MM.1S (cell line): ENCODE data around the gene MBTPS2.

Experiments
- DNase-seq: peaks from one replicate; pipeline ENCODE4 v3.0.0-alpha.2; 2015
- H2AFZ ChIP-seq: fragments of 300-600 bp; sonication (generic); 2 replicates; pipeline ENCODE4 v1.6.0; 2016; ENCODE audit warnings: antibody characterized with exemption, low read length
- H3F3A ChIP-seq: fragments of 300-600 bp; sonication (generic); 2 replicates; pipeline ENCODE4 v1.6.1; 2016; ENCODE audit warnings: mild to moderate bottlenecking, antibody characterized with exemption, low read length, moderate library complexity, mixed read lengths; ENCODE audit not compliant: insufficient read depth
- H3K27ac ChIP-seq: fragments of 300-600 bp; sonication (generic); 2 replicates; pipeline ENCODE4 v1.5.1; 2016; ENCODE audit warnings: mild to moderate bottlenecking, low read length
- H3K27me3 ChIP-seq: fragments of 300-600 bp; sonication (generic); replicated peaks from 2 replicates; pipeline ENCODE4 v1.6.0; 2016; ENCODE audit warnings: low read length; ENCODE audit not compliant: insufficient read depth
- H3K36me3 ChIP-seq: fragments of 300-600 bp; sonication (generic); replicated peaks from 2 replicates; pipeline ENCODE4 v1.6.1; 2016; ENCODE audit warnings: mild to moderate bottlenecking, low read length, mixed read lengths; ENCODE audit not compliant: insufficient read depth
- H3K4me1 ChIP-seq: fragments of 300-600 bp; sonication (generic); 2 replicates; pipeline ENCODE4 v1.6.1; 2016; ENCODE audit warnings: low read length, mixed read lengths
- H3K4me2 ChIP-seq: fragments of 300-600 bp; sonication (generic); 2 replicates; pipeline ENCODE4 v1.6.0; 2016; ENCODE audit warnings: low read depth, low read length
- H3K4me3 ChIP-seq: fragments of 300-600 bp; sonication (generic); 2 replicates; pipeline ENCODE4 v1.5.1; 2016; ENCODE audit warnings: low read length, mixed read lengths
- H3K79me2 ChIP-seq: fragments of 300-600 bp; sonication (generic); 2 replicates; pipeline ENCODE4 v1.6.1; 2016; ENCODE audit warnings: mixed run types, low read length, mixed read lengths
- H3K9ac ChIP-seq: fragments of 300-600 bp; sonication (generic); 2 replicates; pipeline ENCODE4 v1.6.1; 2016; ENCODE audit warnings: low read length, mixed read lengths
- H3K9me2 ChIP-seq: fragments of 300-600 bp; sonication (generic); replicated peaks from 2 replicates; pipeline ENCODE4 v1.6.1; 2016; ENCODE audit warnings: mild to moderate bottlenecking, low read length, mixed read lengths; ENCODE audit not compliant: insufficient read depth
- H3K9me3 ChIP-seq: fragments of 300-600 bp; sonication (generic); replicated peaks from 2 replicates; pipeline ENCODE4 v1.6.1; 2016; ENCODE audit warnings: mild to moderate bottlenecking, low read length, mixed read lengths; ENCODE audit not compliant: insufficient read depth
- H4K20me1 ChIP-seq: fragments of 300-600 bp; sonication (generic); 2 replicates; pipeline ENCODE4 v1.6.1; 2016; ENCODE audit warnings: mild to moderate bottlenecking, low read length, moderate library complexity, mixed read lengths; ENCODE audit not compliant: insufficient read depth
- CTCF ChIP-seq: fragments of 300-600 bp; sonication (generic); IDR thresholded peaks from 2 replicates; pipeline ENCODE4 v1.5.1; 2016; ENCODE audit warnings: antibody characterized with exemption, low read length, mixed read lengths
- EZH2 ChIP-seq: fragments of 300-600 bp; sonication (generic); optimal IDR thresholded peaks from 2 replicates; pipeline ENCODE3; 2017; ENCODE audit warnings: low read depth, mild to moderate bottlenecking, antibody characterized with exemption, low read length, mixed read lengths
- EZH2phosphoT487 ChIP-seq: fragments of 300-600 bp; sonication (generic); IDR thresholded peaks from 2 replicates; pipeline ENCODE4 v1.6.1; 2018; ENCODE audit warnings: antibody characterized with exemption, low read length

The MBTPS2 gene

DNA sequence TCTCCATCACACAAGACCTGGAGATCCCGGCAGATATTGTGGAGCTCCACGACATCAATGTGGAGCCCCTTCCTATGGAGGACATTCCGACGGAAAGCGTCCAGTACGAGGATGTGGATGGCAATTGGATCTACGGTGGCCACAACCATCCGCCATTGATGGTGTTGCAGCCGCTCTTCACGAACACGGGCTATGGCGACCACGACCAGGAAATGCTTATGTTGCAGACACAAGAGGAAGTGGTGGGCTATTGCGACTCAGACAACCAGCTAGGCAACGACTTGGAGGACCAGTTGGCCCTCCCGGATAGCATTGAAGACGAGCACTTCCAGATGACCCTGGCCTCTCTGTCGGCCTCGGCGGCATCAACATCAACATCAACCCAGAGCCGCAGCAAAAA lies 17.1 kb downstream of the MBTPS2 start:
- Histone ChIP-seq H4K20me1 (no peaks in the 10 kb centered on the region), H3K4me2 (no peak overlapping the region), H3K27ac (no peak overlapping the region), H3K9me2 (no peaks in the 10 kb centered on the region), H3F3A (no peaks in the 10 kb centered on the region), H3K36me3 (no peaks in the 10 kb centered on the region), H3K9ac (no peak overlapping the region), H2AFZ (no peak overlapping the region), H3K9me3 (no peaks in the 10 kb centered on the region), H3K4me3 (no peak overlapping the region), H3K27me3 (no peaks in the 10 kb centered on the region), H3K79me2 (no peaks in the 10 kb centered on the region), H3K4me1 (no peaks in the 10 kb centered on the region)
- TF ChIP-seq CTCF (no peak), EZH2phosphoT487 (no peak), EZH2 (no peak)
- DNase-seq, result no peak

DNA sequence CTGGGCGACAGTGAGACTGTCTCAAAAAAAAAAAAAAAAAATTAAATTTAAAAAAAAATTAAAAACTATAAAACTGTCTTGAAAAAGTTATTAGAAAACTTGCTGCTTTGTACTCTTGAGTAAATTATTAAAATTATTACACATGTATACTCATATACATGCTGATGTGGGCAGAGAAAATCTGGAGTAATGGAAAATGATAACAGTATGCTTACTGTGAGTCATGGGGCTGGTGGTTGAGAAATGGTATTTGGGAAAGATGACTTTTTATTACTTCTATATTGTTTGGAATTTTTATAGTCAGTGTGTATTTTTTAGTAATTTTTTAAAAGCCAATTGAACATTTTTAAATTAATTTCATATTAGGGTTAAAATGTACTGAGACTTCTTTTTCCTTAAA lies 23.8 kb downstream of the MBTPS2 start:
- DNase-seq, result no peak
- Histone ChIP-seq H3K4me2 (no peak overlapping the region), H3F3A (no peaks in the 10 kb centered on the region), H3K27ac (no peak overlapping the region), H2AFZ (no peak overlapping the region), H3K36me3 (no peaks in the 10 kb centered on the region), H3K27me3 (no peaks in the 10 kb centered on the region), H3K9me3 (no peaks in the 10 kb centered on the region), H3K9ac (no peak overlapping the region), H3K9me2 (no peaks in the 10 kb centered on the region), H3K4me3 (no peak overlapping the region), H3K4me1 (no peaks in the 10 kb centered on the region), H3K79me2 (no peaks in the 10 kb centered on the region), H4K20me1 (no peaks in the 10 kb centered on the region)
- TF ChIP-seq EZH2, result no peak
- TF ChIP-seq CTCF, result no peak
- no peak for TF ChIP-seq EZH2phosphoT487

DNA sequence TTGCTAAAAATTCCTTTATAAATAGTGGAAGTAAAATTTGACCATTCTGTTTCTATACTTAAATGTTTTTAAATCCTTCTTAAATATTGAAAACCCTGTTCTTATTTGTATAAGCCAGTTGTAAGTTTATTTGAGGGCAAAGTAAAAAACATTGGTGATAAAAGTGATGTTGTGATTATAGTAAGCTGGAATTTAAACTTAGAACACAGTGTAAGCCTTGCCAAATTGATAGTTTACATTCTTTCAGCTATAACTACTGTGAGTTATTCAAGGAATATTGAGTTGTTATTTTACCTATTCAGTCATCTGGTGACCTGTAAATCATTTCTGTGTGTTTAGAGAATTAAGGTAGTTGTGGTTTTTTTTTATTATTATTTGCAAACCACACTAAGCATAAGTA lies 26.0 kb downstream of the MBTPS2 start:
- H3K36me3 ChIP-seq, result no peaks in the 10 kb centered on the region
- no peaks in the 10 kb centered on the region for H3K9me3 ChIP-seq
- no peaks in the 10 kb centered on the region for H3F3A ChIP-seq
- H3K4me3 ChIP-seq, result no peak overlapping the region
- H3K4me1 ChIP-seq, result no peaks in the 10 kb centered on the region
- DNase-seq, result no peak
- no peak overlapping the region for H2AFZ ChIP-seq
- H3K9ac ChIP-seq, result no peak overlapping the region
- no peaks in the 10 kb centered on the region for H3K27me3 ChIP-seq
- no peak overlapping the region for H3K27ac ChIP-seq
- TF ChIP-seq EZH2 (no peak), CTCF (no peak), EZH2phosphoT487 (no peak)
- H4K20me1 ChIP-seq, result no peaks in the 10 kb centered on the region
- no peak overlapping the region for H3K4me2 ChIP-seq
- H3K9me2 ChIP-seq, result no peaks in the 10 kb centered on the region
- no peaks in the 10 kb centered on the region for H3K79me2 ChIP-seq
